ENCODE data around the gene SLAMF9. TPM values are rescaled to one million over a fixed set of nuclear protein-coding genes. Genes with fewer than 3 reads are reported as not detected.

The SLAMF9 gene
- total RNA-seq, 6 experiments from 2014 or later = 0.68 to 2.2 (median 1.6) TPM; not detected in 2

GRCh38 chr1:159970932-159971342 lies 16.9 kb upstream of the SLAMF9 start:
- 19% methylated on average over 8 of the region's 9 CpGs for WGBS (ENCODE audit: insufficient coverage, low coverage, low lambda C conversion rate, missing lambda C conversion rate)
- no peaks in the 10 kb centered on the region for H3K9me3 ChIP-seq
- peak overlapping the region in 2 of 3 donors; percentile 65 to 67 for H3K27ac ChIP-seq
- H3K4me3 ChIP-seq = no peak overlapping the region
- no peaks in the 10 kb centered on the region for H3K27me3 ChIP-seq
- H3K36me3 ChIP-seq = no peaks in the 10 kb centered on the region
- DNase-seq (peak; percentile 86 to 92 (median 89)), ATAC-seq (peak; percentile 93 to 96 (median 94))
- TF ChIP-seq POLR2A (IDR thresholded peaks at IDR 0.05) (no peak), CTCF (IDR thresholded peaks at IDR 0.05) (peak in 1 of 4 donors; percentile 24)
- peaks cover 0 to 24% (median 10%) of the 10 kb centered on the region in 4 donors for H3K4me1 ChIP-seq
- intact Hi-C loops (cut with DNase I) = no loop called here

GRCh38 chr1:159968901-159969300 lies 14.9 kb upstream of the SLAMF9 start:
- no peaks in the 10 kb centered on the region for H3K9me3 ChIP-seq
- no peak for DNase-seq
- TF ChIP-seq CTCF (IDR thresholded peaks at IDR 0.05) (no peak), POLR2A (IDR thresholded peaks at IDR 0.05) (no peak)
- no peaks in the 10 kb centered on the region for H3K36me3 ChIP-seq
- H3K27me3 ChIP-seq = no peaks in the 10 kb centered on the region
- ATAC-seq = no peak
- H3K4me3 ChIP-seq = no peak overlapping the region
- WGBS (ENCODE audit: insufficient coverage, low coverage, low lambda C conversion rate, missing lambda C conversion rate) = 80% methylated on average over 3 of the region's 3 CpGs
- no peak overlapping the region for H3K27ac ChIP-seq
- H3K4me1 ChIP-seq = peaks cover 0 to 24% (median 10%) of the 10 kb centered on the region in 4 donors
- intact Hi-C loops (cut with DNase I) = no loop called here

- no peak for ATAC-seq
- H3K4me1 ChIP-seq = peaks cover 0 to 10% (median 4%) of the 10 kb centered on the region in 4 donors
- H3K9me3 ChIP-seq = no peaks in the 10 kb centered on the region
- H3K27me3 ChIP-seq = no peaks in the 10 kb centered on the region
- DNase-seq = no peak
- H3K27ac ChIP-seq = no peak overlapping the region
- H3K4me3 ChIP-seq = no peak overlapping the region
- TF ChIP-seq POLR2A (IDR thresholded peaks at IDR 0.05) (no peak), CTCF (IDR thresholded peaks at IDR 0.05) (no peak)
- 86% methylated on average over 1 of the region's 2 CpGs for WGBS (ENCODE audit: insufficient coverage, low coverage, low lambda C conversion rate, missing lambda C conversion rate)
- no peaks in the 10 kb centered on the region for H3K36me3 ChIP-seq
- intact Hi-C loops (cut with DNase I) = no loop called here
Observed at GRCh38 chr1:159965263-159965662, 11.2 kb upstream of the SLAMF9 start.

- H3K27me3 ChIP-seq = no peaks in the 10 kb centered on the region
- TF ChIP-seq POLR2A (IDR thresholded peaks at IDR 0.05) (no peak), CTCF (IDR thresholded peaks at IDR 0.05) (no peak)
- no peak overlapping the region for H3K27ac ChIP-seq
- no peaks in the 10 kb centered on the region for H3K36me3 ChIP-seq
- H3K9me3 ChIP-seq = no peaks in the 10 kb centered on the region
- DNase-seq (no peak), ATAC-seq (no peak)
- H3K4me3 ChIP-seq = no peak overlapping the region
- intact Hi-C loops (cut with DNase I) = no loop called here
- peaks cover 0 to 1% (median 0%) of the 10 kb centered on the region in 4 donors for H3K4me1 ChIP-seq
- WGBS (ENCODE audit: insufficient coverage, low coverage, low lambda C conversion rate, missing lambda C conversion rate) = 66% methylated on average over 3 of the region's 3 CpGs
Observed at GRCh38 chr1:159964144-159964543, 10.1 kb upstream of the SLAMF9 start.

- intact Hi-C loops (cut with DNase I) = no loop called here
- DNase-seq = no peak
- 95% methylated on average over 10 of the region's 11 CpGs for WGBS (ENCODE audit: insufficient coverage, low coverage, low lambda C conversion rate, missing lambda C conversion rate)
- no peak for TF ChIP-seq POLR2A (IDR thresholded peaks at IDR 0.05)
- TF ChIP-seq CTCF (IDR thresholded peaks at IDR 0.05) = no peak
- no peak for ATAC-seq
- Histone ChIP-seq H3K9me3 (no peaks in the 10 kb centered on the region), H3K36me3 (no peaks in the 10 kb centered on the region), H3K27ac (no peak overlapping the region), H3K4me3 (no peak overlapping the region), H3K27me3 (no peaks in the 10 kb centered on the region), H3K4me1 (no peaks in the 10 kb centered on the region)
Observed at GRCh38 chr1:159962176-159962575, 8.1 kb upstream of the SLAMF9 start.

All from right lobe of liver (tissue), 6 donors.